ENCODE measurements around the gene C11orf54. TPM values are rescaled to one million over a fixed set of nuclear protein-coding genes. Genes with fewer than 3 reads are reported as not detected.
"Not testable (repeated sequence)": the region's sequence is repeated elsewhere in the genome, so short reads cannot be mapped to it uniquely, and the experiment has no call there.

Gene C11orf54
- total and polyA plus RNA-seq, 4 donors: 20.4 to 66.1 (median 22.0) TPM

DNA sequence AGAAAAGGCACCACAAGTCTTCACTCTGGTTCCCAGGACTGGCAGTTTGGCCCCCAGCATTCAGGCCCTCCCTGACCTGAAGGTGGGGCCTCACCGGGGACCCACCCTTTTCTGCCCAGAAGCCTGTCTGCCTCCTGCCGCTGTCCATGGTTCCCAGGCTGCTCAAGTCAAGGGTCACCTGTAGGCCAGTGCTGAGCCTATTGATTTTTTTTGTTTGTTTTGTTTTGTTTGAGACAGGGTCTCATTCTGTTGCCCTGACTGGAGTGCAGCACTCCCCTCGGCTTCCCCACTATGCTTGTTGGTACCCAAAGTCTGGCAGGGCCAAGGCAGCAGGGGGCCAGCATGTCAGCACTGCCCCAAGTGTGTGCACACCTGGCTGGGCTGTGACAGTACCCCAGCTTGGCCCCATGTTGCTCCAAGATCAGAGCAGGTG, 31.6 kb downstream of the C11orf54 start:
- H3K27me3 ChIP-seq (ENCODE audit: control insufficient read depth in 3 of 3, insufficient read depth in 3 of 3, low read length in 2 of 3): no peaks in the 10 kb centered on the region
- 96 to 97% methylated on average over 3 of the region's 3 CpGs for WGBS, 2 donors
- no peak overlapping the region for H3K27ac ChIP-seq (ENCODE audit: low read depth in 1 of 2, low read length in 1 of 2)
- no peak overlapping the region for H3K9ac ChIP-seq (ENCODE audit: insufficient read depth in 1 of 2, low read length in 2 of 2)
- TF ChIP-seq, protein P1, sequence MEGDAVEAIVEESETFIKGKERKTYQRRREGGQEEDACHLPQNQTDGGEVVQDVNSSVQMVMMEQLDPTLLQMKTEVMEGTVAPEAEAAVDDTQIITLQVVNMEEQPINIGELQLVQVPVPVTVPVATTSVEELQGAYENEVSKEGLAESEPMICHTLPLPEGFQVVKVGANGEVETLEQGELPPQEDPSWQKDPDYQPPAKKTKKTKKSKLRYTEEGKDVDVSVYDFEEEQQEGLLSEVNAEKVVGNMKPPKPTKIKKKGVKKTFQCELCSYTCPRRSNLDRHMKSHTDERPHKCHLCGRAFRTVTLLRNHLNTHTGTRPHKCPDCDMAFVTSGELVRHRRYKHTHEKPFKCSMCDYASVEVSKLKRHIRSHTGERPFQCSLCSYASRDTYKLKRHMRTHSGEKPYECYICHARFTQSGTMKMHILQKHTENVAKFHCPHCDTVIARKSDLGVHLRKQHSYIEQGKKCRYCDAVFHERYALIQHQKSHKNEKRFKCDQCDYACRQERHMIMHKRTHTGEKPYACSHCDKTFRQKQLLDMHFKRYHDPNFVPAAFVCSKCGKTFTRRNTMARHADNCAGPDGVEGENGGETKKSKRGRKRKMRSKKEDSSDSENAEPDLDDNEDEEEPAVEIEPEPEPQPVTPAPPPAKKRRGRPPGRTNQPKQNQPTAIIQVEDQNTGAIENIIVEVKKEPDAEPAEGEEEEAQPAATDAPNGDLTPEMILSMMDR (IDR thresholded peaks at IDR 0.05; ENCODE audit: control extremely low read depth, extremely low read depth): no peak
- ATAC-seq (ENCODE audit: insufficient read depth, low FRiP score) (no peak), DNase-seq (no peak)
- H3K36me3 ChIP-seq (ENCODE audit: control insufficient read depth in 4 of 4, insufficient read depth in 4 of 4, low read length in 4 of 4): no peaks in the 10 kb centered on the region
- peaks cover 0 to 11% (median 0%) of the 10 kb centered on the region in 4 donors for H3K9me3 ChIP-seq (ENCODE audit: control insufficient read depth in 4 of 4, insufficient read depth in 3 of 4, low read length in 3 of 4)
- no peaks in the 10 kb centered on the region for H3K4me1 ChIP-seq (ENCODE audit: control insufficient read depth in 5 of 5, insufficient read depth in 5 of 5, low read length in 5 of 5)
- no peak overlapping the region for H3K4me3 ChIP-seq

GRCh38 chr11:93773601-93774200, 32.2 kb downstream of the C11orf54 start:
- Histone ChIP-seq H3K27me3 (ENCODE audit: control insufficient read depth in 3 of 3, insufficient read depth in 3 of 3, low read length in 2 of 3) (no peaks in the 10 kb centered on the region), H3K27ac (ENCODE audit: low read depth in 1 of 2, low read length in 1 of 2) (no peak overlapping the region), H3K4me3 (no peak overlapping the region), H3K36me3 (ENCODE audit: control insufficient read depth in 4 of 4, insufficient read depth in 4 of 4, low read length in 4 of 4) (no peaks in the 10 kb centered on the region), H3K9ac (ENCODE audit: insufficient read depth in 1 of 2, low read length in 2 of 2) (no peak overlapping the region), H3K4me1 (ENCODE audit: control insufficient read depth in 5 of 5, insufficient read depth in 5 of 5, low read length in 5 of 5) (no peaks in the 10 kb centered on the region), H3K9me3 (ENCODE audit: control insufficient read depth in 4 of 4, insufficient read depth in 3 of 4, low read length in 3 of 4) (peaks cover 0 to 11% (median 0%) of the 10 kb centered on the region in 4 donors)
- ATAC-seq (ENCODE audit: insufficient read depth, low FRiP score): no peak
- TF ChIP-seq, protein P1 (IDR thresholded peaks at IDR 0.05; ENCODE audit: control extremely low read depth, extremely low read depth): no peak
- DNase-seq: no peak
- 91 to 92% methylated on average over 10 of the region's 10 CpGs for WGBS, 2 donors

DNA sequence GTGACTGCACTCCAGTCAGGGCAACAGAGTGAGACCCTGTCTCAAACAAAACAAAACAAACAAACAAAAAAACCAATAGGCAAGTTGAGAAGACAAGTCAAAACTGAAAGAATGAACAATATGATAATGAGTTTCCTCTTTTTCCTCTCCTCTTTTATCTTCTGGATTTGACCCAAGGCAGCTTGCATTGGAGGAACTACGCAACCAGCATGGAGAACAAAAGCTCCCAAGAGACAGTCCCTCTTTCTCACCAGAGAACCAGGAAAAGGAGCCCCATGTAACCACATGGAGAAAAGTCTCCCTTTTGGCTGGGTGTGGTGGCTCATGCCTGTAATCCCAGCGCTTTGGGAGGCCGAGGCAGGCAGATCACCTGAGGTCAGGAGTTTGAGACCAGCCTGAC, 33.1 kb downstream of the C11orf54 start:
- 89 to 95% methylated on average over 3 of the region's 3 CpGs for WGBS, 2 donors
- not testable (repeated sequence) for H3K27me3 ChIP-seq (ENCODE audit: control insufficient read depth in 3 of 3, insufficient read depth in 3 of 3, low read length in 2 of 3); ATAC-seq (ENCODE audit: insufficient read depth, low FRiP score); H3K27ac ChIP-seq (ENCODE audit: low read depth in 1 of 2, low read length in 1 of 2); H3K36me3 ChIP-seq (ENCODE audit: control insufficient read depth in 4 of 4, insufficient read depth in 4 of 4, low read length in 4 of 4); DNase-seq; H3K4me3 ChIP-seq; H3K9ac ChIP-seq (ENCODE audit: insufficient read depth in 1 of 2, low read length in 2 of 2); H3K4me1 ChIP-seq (ENCODE audit: control insufficient read depth in 5 of 5, insufficient read depth in 5 of 5, low read length in 5 of 5)
- peaks cover 0 to 11% (median 0%) of the 10 kb centered on the region in 4 donors for H3K9me3 ChIP-seq (ENCODE audit: control insufficient read depth in 4 of 4, insufficient read depth in 3 of 4, low read length in 3 of 4)

GRCh38 chr11:93775289-93775688, 33.8 kb downstream of the C11orf54 start:
- no peak for DNase-seq
- H3K36me3 ChIP-seq (ENCODE audit: control insufficient read depth in 4 of 4, insufficient read depth in 4 of 4, low read length in 4 of 4): no peaks in the 10 kb centered on the region
- H3K4me1 ChIP-seq (ENCODE audit: control insufficient read depth in 5 of 5, insufficient read depth in 5 of 5, low read length in 5 of 5): no peaks in the 10 kb centered on the region
- peaks cover 0 to 11% (median 0%) of the 10 kb centered on the region in 4 donors for H3K9me3 ChIP-seq (ENCODE audit: control insufficient read depth in 4 of 4, insufficient read depth in 3 of 4, low read length in 3 of 4)
- TF ChIP-seq, protein P1 (IDR thresholded peaks at IDR 0.05; ENCODE audit: control extremely low read depth, extremely low read depth): no peak
- H3K27me3 ChIP-seq (ENCODE audit: control insufficient read depth in 3 of 3, insufficient read depth in 3 of 3, low read length in 2 of 3): no peaks in the 10 kb centered on the region
- no peak overlapping the region for H3K27ac ChIP-seq (ENCODE audit: low read depth in 1 of 2, low read length in 1 of 2)
- H3K4me3 ChIP-seq: no peak overlapping the region
- 73 to 74% methylated on average over 2 of the region's 2 CpGs for WGBS, 2 donors
- ATAC-seq (ENCODE audit: insufficient read depth, low FRiP score): no peak
- no peak overlapping the region for H3K9ac ChIP-seq (ENCODE audit: insufficient read depth in 1 of 2, low read length in 2 of 2)
